IMR-90 (cell line): Measurements from ENCODE around the gene TP53BP1. TPM values are rescaled to one million over a fixed set of nuclear protein-coding genes. Genes with fewer than 3 reads are reported as not detected.

ENCODE experiments used
- ATAC-seq: fragments of 200-7000 bp; cut with Tn5 transposase; 2 replicates; pipeline ENCODE4 v1.9.1; 2020; ENCODE audit warnings: low read depth, mild to moderate bottlenecking, moderate library complexity
- BruUV-seq: library from RNA; stranded (reverse); fragments of 400-500 nt; replicated peaks from 2 replicates; lab custom pipeline; 2021; lab: Mats Ljungman, UMichigan
- CTCF ChIA-PET: fragments of 300-600 bp; formaldehyde crosslinking; extraction: SDS; loops from one replicate; lab custom pipeline; 2021; ENCODE audit warnings: antibody characterized with exemption; lab: Yijun Ruan, JAX
- POLR2A ChIA-PET: fragments of 300-600 bp; sonication (Branson Sonifier 250); formaldehyde crosslinking; loops from one replicate; lab custom pipeline; 2022; ENCODE audit warnings: antibody characterized with exemption; ENCODE audit not compliant: unreplicated experiment; lab: Charles Lee
- DNase-seq: peaks from one replicate; pipeline ENCODE4 v3.0.0; 2013
- H2AFZ ChIP-seq: replicated peaks from 2 replicates; pipeline ENCODE3; 2013; ENCODE audit warnings: low read length, mild to moderate bottlenecking; ENCODE audit not compliant: poor library complexity
- H2AK5ac ChIP-seq: 2 replicates; pipeline ENCODE4 v1.6.1; 2013; ENCODE audit warnings: low read depth, low read length, inconsistent platforms
- H2AK9ac ChIP-seq: replicated peaks from 2 replicates; pipeline ENCODE3; 2013; ENCODE audit warnings: mild to moderate bottlenecking, low read depth, low read length, moderate library complexity; ENCODE audit not compliant: poor library complexity
- H2BK120ac ChIP-seq: 2 replicates; pipeline ENCODE4 v1.6.1; 2013; ENCODE audit warnings: low read depth, low read length, inconsistent platforms
- H2BK15ac ChIP-seq: 3 replicates; pipeline ENCODE4 v1.6.1; 2013; ENCODE audit warnings: low read depth, low read length, inconsistent platforms
- H2BK20ac ChIP-seq: 2 replicates; pipeline ENCODE4 v1.6.1; 2013; ENCODE audit warnings: low read depth, mild to moderate bottlenecking, inconsistent platforms, low read length, moderate library complexity
- H2BK5ac ChIP-seq: 2 replicates; pipeline ENCODE4 v1.6.1; 2013; ENCODE audit warnings: mild to moderate bottlenecking, low read depth, low read length, inconsistent platforms; ENCODE audit not compliant: poor library complexity, severe bottlenecking
- H3K14ac ChIP-seq: replicated peaks from 2 replicates; pipeline ENCODE4 v1.6.1; 2013; ENCODE audit warnings: low read depth, low read length, inconsistent platforms
- H3K18ac ChIP-seq: 2 replicates; pipeline ENCODE4 v1.6.1; 2013; ENCODE audit warnings: low read depth, low read length, control low read depth
- H3K23ac ChIP-seq: 2 replicates; pipeline ENCODE4 v1.6.1; 2013; ENCODE audit warnings: low read depth, low read length, inconsistent platforms
- H3K27ac ChIP-seq: 2 replicates; pipeline ENCODE4 v1.5.1; 2013; ENCODE audit warnings: mild to moderate bottlenecking, control low read depth, low read length; ENCODE audit not compliant: insufficient read depth
- H3K27me3 ChIP-seq: 2 replicates; pipeline ENCODE4 v1.6.1; 2013; ENCODE audit warnings: low read length; ENCODE audit not compliant: control insufficient read depth, insufficient read depth
- H3K36me3 ChIP-seq: 2 replicates; pipeline ENCODE4 v1.6.1; 2013; ENCODE audit warnings: low read length, mixed read lengths; ENCODE audit not compliant: control insufficient read depth, insufficient read depth
- H3K4ac ChIP-seq: 2 replicates; pipeline ENCODE4 v1.6.1; 2013; ENCODE audit warnings: low read depth, low read length, inconsistent platforms
- H3K4me1 ChIP-seq: 2 replicates; pipeline ENCODE4 v1.6.1; 2013; ENCODE audit warnings: low read length, mixed read lengths; ENCODE audit not compliant: control insufficient read depth, insufficient read depth
- H3K4me2 ChIP-seq: 2 replicates; pipeline ENCODE4 v1.6.1; 2013; ENCODE audit warnings: low read depth, mild to moderate bottlenecking, control low read depth, low read length, moderate library complexity
- H3K4me3 ChIP-seq: 2 replicates; pipeline ENCODE4 v1.5.1; 2013; ENCODE audit warnings: low read depth, mild to moderate bottlenecking, control low read depth, low read length, moderate library complexity; ENCODE audit not compliant: insufficient read depth
- H3K56ac ChIP-seq: 2 replicates; pipeline ENCODE4 v1.6.1; 2013; ENCODE audit warnings: low read length, inconsistent platforms; ENCODE audit not compliant: insufficient read depth; ENCODE audit errors: extremely low read depth
- H3K79me1 ChIP-seq, 2 experiments: 2 replicates each; pipeline ENCODE4 v1.6.1; 2013; ENCODE audit warnings: low read length in 2 of 2, inconsistent platforms in 1 of 2, low read depth in 1 of 2
- H3K9ac ChIP-seq: 2 replicates; pipeline ENCODE4 v1.6.1; 2013; ENCODE audit warnings: low read depth, low read length, control low read depth
- H3K9me1 ChIP-seq: 2 replicates; pipeline ENCODE4 v1.6.1; 2013; ENCODE audit warnings: low read length, inconsistent platforms; ENCODE audit not compliant: insufficient read depth
- H3K9me3 ChIP-seq: 2 replicates; pipeline ENCODE4 v1.6.1; 2013; ENCODE audit warnings: low read length; ENCODE audit not compliant: control insufficient read depth, insufficient read depth
- H4K20me1 ChIP-seq: 2 replicates; pipeline ENCODE4 v1.6.1; 2013; ENCODE audit warnings: low read length, inconsistent platforms; ENCODE audit not compliant: insufficient read depth
- H4K5ac ChIP-seq: 2 replicates; pipeline ENCODE4 v1.6.1; 2013; ENCODE audit warnings: mild to moderate bottlenecking, low read depth, low read length, control low read depth
- H4K8ac ChIP-seq, 2 experiments: 2 replicates each; pipeline ENCODE4 v1.6.1; 2013; ENCODE audit warnings: low read depth in 2 of 2, low read length in 2 of 2, control low read depth in 1 of 2, inconsistent platforms in 1 of 2
- H4K91ac ChIP-seq: 2 replicates; pipeline ENCODE4 v1.6.1; 2013; ENCODE audit warnings: low read depth, low read length, inconsistent platforms; ENCODE audit not compliant: insufficient read depth
- BHLHE40 ChIP-seq: fragments of 150-350 bp; IDR thresholded peaks from 2 replicates; pipeline ENCODE4 v1.6.1; 2016; ENCODE audit warnings: mild to moderate bottlenecking, low read depth, low read length
- CEBPB ChIP-seq: IDR thresholded peaks from 2 replicates; pipeline ENCODE4 v1.6.1; 2012; ENCODE audit warnings: low read depth, low read length, improper control_type of control experiment
- CHD1 ChIP-seq: IDR thresholded peaks from 2 replicates; pipeline ENCODE4 v1.6.1; 2012; ENCODE audit warnings: low read depth, low read length, improper control_type of control experiment
- CTCF ChIP-seq: conservative IDR thresholded peaks from 2 replicates; pipeline ENCODE4 v1.5.1; 2012; ENCODE audit warnings: mild to moderate bottlenecking, low read depth, low read length, improper control_type of control experiment
- ELK1 ChIP-seq: fragments of 150-350 bp; IDR thresholded peaks from 2 replicates; pipeline ENCODE4 v1.6.1; 2016; ENCODE audit warnings: low read depth, mild to moderate bottlenecking, low read length, moderate library complexity, borderline replicate concordance
- FOS ChIP-seq: fragments of 150-350 bp; IDR thresholded peaks from 2 replicates; pipeline ENCODE4 v1.6.1; 2016; ENCODE audit warnings: low read depth, low read length
- MAFK ChIP-seq: IDR thresholded peaks from 2 replicates; pipeline ENCODE4 v1.6.1; 2012; ENCODE audit warnings: low read depth, low read length, improper control_type of control experiment
- MAZ ChIP-seq: IDR thresholded peaks from 2 replicates; pipeline ENCODE4 v1.6.1; 2012; ENCODE audit warnings: low read depth, mild to moderate bottlenecking, low read length, improper control_type of control experiment, moderate library complexity, borderline replicate concordance
- MXI1 ChIP-seq: IDR thresholded peaks from 2 replicates; pipeline ENCODE4 v1.6.1; 2012; ENCODE audit warnings: low read depth, mild to moderate bottlenecking, low read length, moderate library complexity, borderline replicate concordance
- NFE2L2 ChIP-seq: fragments of 150-350 bp; IDR thresholded peaks from 2 replicates; pipeline ENCODE4 v1.6.1; 2016; ENCODE audit warnings: low read depth, mild to moderate bottlenecking, low read length
- POLR2A ChIP-seq: IDR thresholded peaks from 2 replicates; pipeline ENCODE4 v1.6.1; 2012; ENCODE audit warnings: mild to moderate bottlenecking, low read depth, low read length
- RAD21 ChIP-seq: IDR thresholded peaks from 2 replicates; pipeline ENCODE4 v1.6.1; 2012; ENCODE audit warnings: low read length, improper control_type of control experiment
- RCOR1 ChIP-seq: IDR thresholded peaks from 2 replicates; pipeline ENCODE4 v1.6.1; 2012; ENCODE audit warnings: mild to moderate bottlenecking, low read length, improper control_type of control experiment; ENCODE audit not compliant: insufficient replicate concordance
- RFX5 ChIP-seq: IDR thresholded peaks from 2 replicates; pipeline ENCODE4 v1.8.0; 2012; ENCODE audit warnings: low read depth, mild to moderate bottlenecking, low read length, moderate library complexity
- SMC3 ChIP-seq: fragments of 150-350 bp; IDR thresholded peaks from 2 replicates; pipeline ENCODE4 v1.6.1; 2016; ENCODE audit warnings: low read depth, mild to moderate bottlenecking, antibody characterized with exemption, low read length, moderate library complexity
- USF2 ChIP-seq: fragments of 150-350 bp; IDR thresholded peaks from 2 replicates; pipeline ENCODE4 v1.6.1; 2017; ENCODE audit warnings: mild to moderate bottlenecking, antibody characterized with exemption, low read length, low read depth
- WGBS, 2 experiments: methylation state at CpG; one replicate each; pipeline versions ENCODE4 v1.1.5 to v1.1.7; 2013; ENCODE audit warnings: missing lambda C conversion rate in 2 of 2; ENCODE audit not compliant: insufficient read length in 1 of 2; ENCODE audit errors: extremely low coverage in 2 of 2; 5-methylcytosine and 5-hydroxymethylcytosine counted together
- dilution Hi-C: fragments of 300-500 bp; cut with HindIII; formaldehyde crosslinking; loops from one replicate; pipeline ENCODE4 v1.14.3; 2018; ENCODE audit warnings: low sequenced_read_pairs; ENCODE audit not compliant: unreplicated experiment
- in situ Hi-C: fragments of 300-500 bp; cut with MboI; formaldehyde crosslinking; loops from 3 replicates; pipeline ENCODE4 v1.14.3; 2019; ENCODE audit warnings: low sequenced_read_pairs, inconsistent platforms, mixed read lengths
- intact Hi-C: fragments of 100-400 bp; cut with micrococcal nuclease; formaldehyde crosslinking; loops from 2 replicates; pipeline ENCODE4 v1.10.0; 2022
- polyA plus RNA-seq, 3 experiments: library from polyadenylated mRNA; depleted of rRNA; stranded (reverse); fragments of >200 nt; gene quantifications; 2 replicates each; pipeline ENCODE4 v1.2.3, GENCODE V29; 2012; ENCODE audit warnings: low replicate concordance in 1 of 3
- total RNA-seq: library from RNA; depleted of rRNA; stranded (reverse); fragments of >200 nt; gene quantifications from 2 replicates; pipeline ENCODE4 v1.2.3, GENCODE V29; 2012

Gene TP53BP1
- total and polyA plus RNA-seq, 2 of the 4 experiments (the other 2 are of a cell fraction), result 36.3 to 64.5 TPM

- no peak overlapping the region for H2AK9ac ChIP-seq
- dilution Hi-C loops, result no loop called here
- H2BK120ac ChIP-seq, result no peak overlapping the region
- H3K9me1 ChIP-seq, result no peaks in the 10 kb centered on the region
- H2BK15ac ChIP-seq, result no peak overlapping the region
- CTCF ChIA-PET, result no interaction called here
- no peak overlapping the region for H2AFZ ChIP-seq
- H3K27me3 ChIP-seq, result no peaks in the 10 kb centered on the region
- intact Hi-C loops, result no loop called here
- H4K91ac ChIP-seq, result no peak overlapping the region
- H4K8ac ChIP-seq, result no peak overlapping the region
- no peak for TF ChIP-seq RAD21
- TF ChIP-seq FOS, result no peak
- no peak for TF ChIP-seq USF2
- TF ChIP-seq MXI1, result no peak
- no peak for TF ChIP-seq MAFK
- no peak for TF ChIP-seq POLR2A
- no peak for TF ChIP-seq RFX5
- TF ChIP-seq RCOR1, result no peak
- TF ChIP-seq BHLHE40, result no peak
- TF ChIP-seq NFE2L2, result no peak
- no peak for TF ChIP-seq ELK1
- TF ChIP-seq CEBPB, result no peak
- no peak for TF ChIP-seq CHD1
- no peak for TF ChIP-seq CTCF
- no peak for TF ChIP-seq SMC3
- TF ChIP-seq MAZ, result no peak
- no peak overlapping the region for H3K4ac ChIP-seq
- no peak overlapping the region for H2BK20ac ChIP-seq
- no peak overlapping the region for H3K27ac ChIP-seq
- no peak for DNase-seq
- POLR2A ChIA-PET, result no interaction called here
- H3K18ac ChIP-seq, result no peak overlapping the region
- no peak overlapping the region for H4K5ac ChIP-seq
- H3K14ac ChIP-seq, result no peak overlapping the region
- no peaks in the 10 kb centered on the region for H3K79me1 ChIP-seq
- no peak overlapping the region for H3K23ac ChIP-seq
- WGBS, 2 experiments, result no CpG with 5 or more reads among the region's 2 CpGs
- in situ Hi-C loops, result no loop called here
- H3K4me1 ChIP-seq, result no peaks in the 10 kb centered on the region
- H3K9me3 ChIP-seq, result no peaks in the 10 kb centered on the region
- no TSS peak for BruUV-seq
- H2BK5ac ChIP-seq, result no peak overlapping the region
- H3K4me3 ChIP-seq, result no peak overlapping the region
- no peaks in the 10 kb centered on the region for H4K20me1 ChIP-seq
- peaks cover 7% of the 10 kb centered on the region for H3K36me3 ChIP-seq
- no peak overlapping the region for H3K56ac ChIP-seq
- no peak overlapping the region for H2AK5ac ChIP-seq
- no peak overlapping the region for H3K9ac ChIP-seq
- no peak for ATAC-seq
- no peak overlapping the region for H3K4me2 ChIP-seq
Observed at GRCh38 chr15:43538091-43538490, 45.1 kb upstream of the TP53BP1 start.
